SK-N-SH treated with all-trans-retinoic acid at 6 μM for 48 hours (cell line): Measurements from ENCODE around the gene DGKH.

ENCODE experiments used
- ATAC-seq: fragments of 200-7000 bp; cut with Tn5 transposase; 3 replicates; pipeline ENCODE4 v1.9.1; 2020; ENCODE audit warnings: mild to moderate bottlenecking, moderate library complexity
- ARNTL ChIP-seq: fragments of 450-650 bp; formaldehyde crosslinking; IDR thresholded peaks from 2 replicates; pipeline ENCODE4 v1.5.0; 2020; ENCODE audit warnings: low read depth, mild to moderate bottlenecking, moderate library complexity, borderline replicate concordance
- BACH2 ChIP-seq: fragments of 250-450 bp; sonication (Bioruptor Pico); IDR thresholded peaks from 2 replicates; pipeline ENCODE4 v1.9.0; 2021; ENCODE audit warnings: mild to moderate bottlenecking, borderline replicate concordance
- CSDC2 ChIP-seq: fragments of 250-450 bp; sonication (Bioruptor Pico); IDR thresholded peaks from 2 replicates; pipeline ENCODE4 v1.5.0; 2020; ENCODE audit warnings: mild to moderate bottlenecking, moderate library complexity
- ESRRG ChIP-seq: fragments of 250-450 bp; sonication (Bioruptor Pico); IDR thresholded peaks from 2 replicates; pipeline ENCODE4 v1.6.1; 2021; ENCODE audit warnings: mild to moderate bottlenecking
- GLIS3 ChIP-seq: fragments of 250-450 bp; sonication (Bioruptor Pico); IDR thresholded peaks from 2 replicates; pipeline ENCODE4 v1.5.0; 2020; ENCODE audit warnings: mild to moderate bottlenecking, moderate library complexity
- ISL1 ChIP-seq: fragments of 250-450 bp; sonication (Bioruptor Pico); IDR thresholded peaks from 2 replicates; pipeline ENCODE4 v2.1.2; 2022; ENCODE audit warnings: mild to moderate bottlenecking, moderate library complexity
- OSR1 ChIP-seq: fragments of 250-450 bp; sonication (Bioruptor Pico); IDR thresholded peaks from 2 replicates; pipeline ENCODE4 v1.8.0; 2022; ENCODE audit warnings: moderate library complexity, mild to moderate bottlenecking, inconsistent platforms
- PPARA ChIP-seq: fragments of 250-450 bp; sonication (Bioruptor Pico); IDR thresholded peaks from 2 replicates; pipeline ENCODE4 v1.5.0; 2020; ENCODE audit warnings: mild to moderate bottlenecking, borderline replicate concordance
- RARB ChIP-seq: fragments of 250-450 bp; sonication (Bioruptor Pico); IDR thresholded peaks from 2 replicates; pipeline ENCODE4 v1.8.0; 2021; ENCODE audit warnings: mild to moderate bottlenecking, moderate library complexity
- SNAI2 ChIP-seq: fragments of 250-450 bp; sonication (Bioruptor Pico); IDR thresholded peaks from 2 replicates; pipeline ENCODE4 v1.5.0; 2020; ENCODE audit warnings: mild to moderate bottlenecking, moderate library complexity
- TOX ChIP-seq: fragments of 250-450 bp; sonication (Bioruptor Pico); IDR thresholded peaks from 2 replicates; pipeline ENCODE4 v1.8.0; 2021; ENCODE audit warnings: mild to moderate bottlenecking, moderate library complexity, borderline replicate concordance
- ZC3H10 ChIP-seq: fragments of 250-450 bp; sonication (Bioruptor Pico); IDR thresholded peaks from 2 replicates; pipeline ENCODE4 v1.5.1; 2021; ENCODE audit warnings: mild to moderate bottlenecking, moderate library complexity
- ZFP3 ChIP-seq: fragments of 250-450 bp; sonication (Bioruptor Pico); IDR thresholded peaks from 2 replicates; pipeline ENCODE4 v1.5.0; 2020; ENCODE audit warnings: mild to moderate bottlenecking, moderate library complexity
- ZFP30 ChIP-seq: fragments of 450-650 bp; formaldehyde crosslinking; IDR thresholded peaks from 2 replicates; pipeline ENCODE4 v1.5.0; 2022; ENCODE audit warnings: mild to moderate bottlenecking, moderate library complexity
- ZNF565 ChIP-seq: fragments of 450-650 bp; formaldehyde crosslinking; conservative IDR thresholded peaks from 2 replicates; pipeline ENCODE4 v1.5.0; 2020; ENCODE audit warnings: low read depth, mild to moderate bottlenecking, moderate library complexity
- ZNF70 ChIP-seq: fragments of 450-650 bp; formaldehyde crosslinking; IDR thresholded peaks from 2 replicates; pipeline ENCODE4 v1.5.0; 2020; ENCODE audit warnings: mild to moderate bottlenecking, moderate library complexity
- ZNF8 ChIP-seq: fragments of 450-650 bp; formaldehyde crosslinking; IDR thresholded peaks from 2 replicates; pipeline ENCODE4 v1.5.0; 2020; ENCODE audit warnings: mild to moderate bottlenecking, moderate library complexity
- TF ChIP-seq, protein P1 (sequence below): fragments of 250-450 bp; sonication (Bioruptor Pico); IDR thresholded peaks from 2 replicates; pipeline ENCODE4 v1.8.0; 2021; ENCODE audit warnings: low read depth, mild to moderate bottlenecking, moderate library complexity, borderline replicate concordance
- TF ChIP-seq, protein P2 (sequence below): fragments of 250-450 bp; sonication (Bioruptor Pico); IDR thresholded peaks from 2 replicates; pipeline ENCODE4 v1.5.0; 2020; ENCODE audit warnings: mild to moderate bottlenecking, moderate library complexity
- TF ChIP-seq, protein P3 (sequence below): fragments of 250-450 bp; sonication (Bioruptor Pico); IDR thresholded peaks from 2 replicates; pipeline ENCODE4 v1.8.0; 2020; ENCODE audit warnings: mild to moderate bottlenecking, moderate library complexity, borderline replicate concordance

DGKH gene

DNA sequence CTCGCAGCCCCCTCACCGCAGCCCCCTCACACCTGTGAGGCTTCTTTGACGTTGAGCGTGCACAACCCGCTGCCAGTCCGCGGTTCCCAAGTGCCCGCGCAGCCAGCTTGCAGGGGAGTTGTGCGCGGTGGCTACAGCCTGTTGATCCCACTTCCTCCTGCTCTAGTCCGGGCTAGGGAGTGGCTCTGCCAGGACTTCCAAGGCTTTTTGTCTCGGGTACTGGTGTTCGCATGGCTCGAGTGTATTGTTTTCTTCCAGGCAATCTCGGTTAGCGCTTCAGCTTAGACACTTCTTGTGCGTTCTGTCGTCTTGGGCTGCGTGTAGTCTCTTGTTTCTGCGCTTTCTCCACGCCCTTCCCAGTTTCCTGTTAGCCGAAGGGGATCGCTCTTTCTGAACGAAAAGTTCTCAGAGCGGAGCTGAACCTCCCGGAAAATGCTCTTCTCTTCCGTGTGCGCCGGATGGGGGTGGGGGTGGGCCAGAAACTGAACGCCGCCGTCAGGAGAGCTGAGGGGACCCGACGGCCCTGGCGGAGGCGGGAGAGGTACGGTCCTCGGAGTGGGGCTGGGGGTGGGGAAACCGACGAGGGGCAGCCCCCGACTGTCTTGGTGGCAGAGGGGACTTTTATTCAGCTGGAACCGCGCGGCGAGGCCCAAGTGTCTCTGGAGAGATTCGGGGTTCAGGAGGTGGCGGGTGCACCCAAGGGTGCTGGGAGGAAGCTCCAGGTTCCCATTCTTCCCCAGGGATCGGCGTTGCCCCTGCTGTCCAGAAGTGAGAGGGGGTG, 697 bp upstream of the DGKH start (continued):
- TF ChIP-seq, protein P1, sequence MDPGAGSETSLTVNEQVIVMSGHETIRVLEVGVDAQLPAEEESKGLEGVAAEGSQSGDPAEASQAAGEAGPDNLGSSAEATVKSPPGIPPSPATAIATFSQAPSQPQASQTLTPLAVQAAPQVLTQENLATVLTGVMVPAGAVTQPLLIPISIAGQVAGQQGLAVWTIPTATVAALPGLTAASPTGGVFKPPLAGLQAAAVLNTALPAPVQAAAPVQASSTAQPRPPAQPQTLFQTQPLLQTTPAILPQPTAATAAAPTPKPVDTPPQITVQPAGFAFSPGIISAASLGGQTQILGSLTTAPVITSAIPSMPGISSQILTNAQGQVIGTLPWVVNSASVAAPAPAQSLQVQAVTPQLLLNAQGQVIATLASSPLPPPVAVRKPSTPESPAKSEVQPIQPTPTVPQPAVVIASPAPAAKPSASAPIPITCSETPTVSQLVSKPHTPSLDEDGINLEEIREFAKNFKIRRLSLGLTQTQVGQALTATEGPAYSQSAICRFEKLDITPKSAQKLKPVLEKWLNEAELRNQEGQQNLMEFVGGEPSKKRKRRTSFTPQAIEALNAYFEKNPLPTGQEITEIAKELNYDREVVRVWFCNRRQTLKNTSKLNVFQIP (CRISPR knock-in tag), result no peak
- no peak for TF ChIP-seq TOX
- no peak for TF ChIP-seq CSDC2 (CRISPR knock-in tag)
- TF ChIP-seq ZC3H10 (CRISPR knock-in tag), result no peak
- no peak for TF ChIP-seq BACH2 (CRISPR knock-in tag)
- TF ChIP-seq SNAI2 (CRISPR knock-in tag), result no peak
- no peak for TF ChIP-seq PPARA (CRISPR knock-in tag)
- TF ChIP-seq, all 23 proteins: peak for 0

DNA sequence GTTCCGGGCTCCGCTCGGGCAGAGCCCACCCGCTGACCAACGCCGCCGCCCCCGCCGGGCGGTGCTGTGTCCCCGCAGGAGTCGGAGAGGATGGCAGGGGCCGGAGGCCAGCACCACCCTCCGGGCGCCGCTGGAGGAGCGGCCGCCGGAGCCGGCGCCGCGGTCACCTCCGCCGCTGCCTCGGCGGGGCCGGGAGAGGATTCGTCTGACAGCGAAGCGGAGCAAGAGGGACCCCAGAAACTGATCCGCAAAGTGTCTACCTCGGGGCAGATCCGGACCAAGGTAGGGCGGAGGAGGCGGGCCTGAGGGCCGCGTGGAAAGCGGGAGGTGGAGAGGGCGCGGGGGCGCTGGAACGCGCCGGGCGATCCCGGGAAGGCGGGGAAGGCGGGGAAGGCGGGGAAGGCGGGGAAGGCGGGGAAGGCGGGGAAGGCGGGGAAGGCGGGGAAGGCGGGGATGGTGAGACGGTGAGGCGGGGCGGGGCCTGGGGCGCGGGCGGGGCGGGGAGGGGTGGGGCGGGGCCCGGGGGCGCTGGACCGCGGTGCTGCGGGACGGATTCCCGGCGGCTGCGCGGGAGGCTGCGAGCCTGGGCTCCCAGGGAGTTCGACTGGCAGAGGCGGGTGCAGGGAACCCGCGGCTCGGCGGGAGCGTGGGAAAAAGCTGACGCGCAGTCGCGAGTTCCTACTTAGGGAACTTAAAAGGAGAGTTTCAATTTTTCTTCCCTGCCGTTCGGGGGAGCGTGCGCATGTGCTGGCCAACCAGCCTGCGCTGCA, 421 bp downstream of the DGKH start:
- TF ChIP-seq ZFP30 (CRISPR knock-in tag) (no peak), TOX (no peak), ZNF565 (CRISPR knock-in tag) (no peak), BACH2 (CRISPR knock-in tag) (no peak), OSR1 (no peak), RARB (no peak), ZNF8 (CRISPR knock-in tag) (no peak), PPARA (CRISPR knock-in tag) (no peak), ISL1 (CRISPR knock-in tag) (no peak), ZFP3 (CRISPR knock-in tag) (no peak), ZC3H10 (CRISPR knock-in tag) (no peak), ZNF70 (CRISPR knock-in tag) (no peak), ARNTL (CRISPR knock-in tag) (no peak), GLIS3 (no peak), ESRRG (CRISPR knock-in tag) (no peak)
- TF ChIP-seq, protein P2, sequence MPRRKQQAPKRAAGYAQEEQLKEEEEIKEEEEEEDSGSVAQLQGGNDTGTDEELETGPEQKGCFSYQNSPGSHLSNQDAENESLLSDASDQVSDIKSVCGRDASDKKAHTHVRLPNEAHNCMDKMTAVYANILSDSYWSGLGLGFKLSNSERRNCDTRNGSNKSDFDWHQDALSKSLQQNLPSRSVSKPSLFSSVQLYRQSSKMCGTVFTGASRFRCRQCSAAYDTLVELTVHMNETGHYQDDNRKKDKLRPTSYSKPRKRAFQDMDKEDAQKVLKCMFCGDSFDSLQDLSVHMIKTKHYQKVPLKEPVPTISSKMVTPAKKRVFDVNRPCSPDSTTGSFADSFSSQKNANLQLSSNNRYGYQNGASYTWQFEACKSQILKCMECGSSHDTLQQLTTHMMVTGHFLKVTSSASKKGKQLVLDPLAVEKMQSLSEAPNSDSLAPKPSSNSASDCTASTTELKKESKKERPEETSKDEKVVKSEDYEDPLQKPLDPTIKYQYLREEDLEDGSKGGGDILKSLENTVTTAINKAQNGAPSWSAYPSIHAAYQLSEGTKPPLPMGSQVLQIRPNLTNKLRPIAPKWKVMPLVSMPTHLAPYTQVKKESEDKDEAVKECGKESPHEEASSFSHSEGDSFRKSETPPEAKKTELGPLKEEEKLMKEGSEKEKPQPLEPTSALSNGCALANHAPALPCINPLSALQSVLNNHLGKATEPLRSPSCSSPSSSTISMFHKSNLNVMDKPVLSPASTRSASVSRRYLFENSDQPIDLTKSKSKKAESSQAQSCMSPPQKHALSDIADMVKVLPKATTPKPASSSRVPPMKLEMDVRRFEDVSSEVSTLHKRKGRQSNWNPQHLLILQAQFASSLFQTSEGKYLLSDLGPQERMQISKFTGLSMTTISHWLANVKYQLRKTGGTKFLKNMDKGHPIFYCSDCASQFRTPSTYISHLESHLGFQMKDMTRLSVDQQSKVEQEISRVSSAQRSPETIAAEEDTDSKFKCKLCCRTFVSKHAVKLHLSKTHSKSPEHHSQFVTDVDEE (CRISPR knock-in tag), result no peak
- TF ChIP-seq, protein P3, sequence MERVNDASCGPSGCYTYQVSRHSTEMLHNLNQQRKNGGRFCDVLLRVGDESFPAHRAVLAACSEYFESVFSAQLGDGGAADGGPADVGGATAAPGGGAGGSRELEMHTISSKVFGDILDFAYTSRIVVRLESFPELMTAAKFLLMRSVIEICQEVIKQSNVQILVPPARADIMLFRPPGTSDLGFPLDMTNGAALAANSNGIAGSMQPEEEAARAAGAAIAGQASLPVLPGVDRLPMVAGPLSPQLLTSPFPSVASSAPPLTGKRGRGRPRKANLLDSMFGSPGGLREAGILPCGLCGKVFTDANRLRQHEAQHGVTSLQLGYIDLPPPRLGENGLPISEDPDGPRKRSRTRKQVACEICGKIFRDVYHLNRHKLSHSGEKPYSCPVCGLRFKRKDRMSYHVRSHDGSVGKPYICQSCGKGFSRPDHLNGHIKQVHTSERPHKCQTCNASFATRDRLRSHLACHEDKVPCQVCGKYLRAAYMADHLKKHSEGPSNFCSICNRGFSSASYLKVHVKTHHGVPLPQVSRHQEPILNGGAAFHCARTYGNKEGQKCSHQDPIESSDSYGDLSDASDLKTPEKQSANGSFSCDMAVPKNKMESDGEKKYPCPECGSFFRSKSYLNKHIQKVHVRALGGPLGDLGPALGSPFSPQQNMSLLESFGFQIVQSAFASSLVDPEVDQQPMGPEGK (CRISPR knock-in tag), result no peak
- TF ChIP-seq, protein P1 (CRISPR knock-in tag), result no peak
- peak; percentile 74 for ATAC-seq

DNA sequence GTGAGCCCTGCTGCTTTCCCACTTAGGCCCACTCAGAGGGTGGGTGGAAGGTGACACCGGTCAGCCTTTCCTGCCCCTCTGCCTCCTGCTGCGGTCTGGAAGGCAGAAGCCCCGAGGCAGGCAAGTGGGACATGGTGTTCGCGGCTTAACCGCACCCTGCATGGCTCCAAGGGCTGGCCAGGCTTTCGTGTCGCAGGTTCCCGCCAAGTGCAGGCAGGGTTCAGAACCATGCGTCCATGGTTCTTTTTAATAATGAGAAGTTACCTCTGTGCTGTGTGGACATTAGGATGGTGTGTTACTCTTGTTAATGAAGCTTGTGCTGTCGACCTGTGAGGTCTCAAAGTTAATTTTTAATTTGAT, 986 bp downstream of the DGKH start:
- peak; percentile 14; the same call in 2 of the 3 replicates for ATAC-seq
- TF ChIP-seq CSDC2 (CRISPR knock-in tag), result peak; percentile 81
- TF ChIP-seq OSR1, result no peak
